Parathyroid adenoma (tissue), 2 donors: ENCODE results near the gene SETX.

ENCODE experiments used
- H2AFZ ChIP-seq: fragments of 300-600 bp; sonication (generic); one replicate; pipeline ENCODE4 v1.7.0; 2017; ENCODE audit warnings: antibody characterized with exemption, mild to moderate bottlenecking
- H3K27ac ChIP-seq: fragments of 300-600 bp; sonication (generic); one replicate; pipeline ENCODE4 v1.7.0; 2017
- H3K27me3 ChIP-seq: fragments of 300-600 bp; sonication (generic); one replicate; pipeline ENCODE4 v1.7.0; 2017; ENCODE audit warnings: low read length; ENCODE audit not compliant: control insufficient read depth, insufficient read depth
- H3K36me3 ChIP-seq: fragments of 300-600 bp; sonication (generic); one replicate; pipeline ENCODE4 v1.7.0; 2017; ENCODE audit warnings: low read length; ENCODE audit not compliant: control insufficient read depth, insufficient read depth
- H3K4me1 ChIP-seq: fragments of 300-600 bp; sonication (generic); one replicate; pipeline ENCODE4 v1.7.0; 2017; ENCODE audit warnings: control low read depth
- H3K4me2 ChIP-seq: fragments of 300-600 bp; sonication (generic); one replicate; pipeline ENCODE4 v1.7.0; 2017; ENCODE audit warnings: low read length
- H3K4me3 ChIP-seq: fragments of 300-600 bp; sonication (generic); one replicate; pipeline ENCODE4 v1.7.0; 2017; ENCODE audit warnings: low read depth, low read length
- H3K79me2 ChIP-seq: fragments of 300-600 bp; sonication (generic); one replicate; pipeline ENCODE4 v1.7.0; 2017; ENCODE audit warnings: control low read depth
- H3K9ac ChIP-seq: fragments of 300-600 bp; sonication (generic); one replicate; pipeline ENCODE4 v1.7.0; 2017; ENCODE audit warnings: mild to moderate bottlenecking
- H3K9me3 ChIP-seq: fragments of 300-600 bp; sonication (generic); one replicate; pipeline ENCODE4 v1.7.0; 2017; ENCODE audit warnings: low read length; ENCODE audit not compliant: control insufficient read depth
- TF ChIP-seq, protein P1 (sequence below): fragments of 300-600 bp; sonication (generic); IDR thresholded peaks from one replicate; pipeline ENCODE4 v1.7.0; 2017; ENCODE audit warnings: antibody characterized with exemption, mild to moderate bottlenecking
- donor health status: primary hyperparathyroidism.

SETX gene

DNA sequence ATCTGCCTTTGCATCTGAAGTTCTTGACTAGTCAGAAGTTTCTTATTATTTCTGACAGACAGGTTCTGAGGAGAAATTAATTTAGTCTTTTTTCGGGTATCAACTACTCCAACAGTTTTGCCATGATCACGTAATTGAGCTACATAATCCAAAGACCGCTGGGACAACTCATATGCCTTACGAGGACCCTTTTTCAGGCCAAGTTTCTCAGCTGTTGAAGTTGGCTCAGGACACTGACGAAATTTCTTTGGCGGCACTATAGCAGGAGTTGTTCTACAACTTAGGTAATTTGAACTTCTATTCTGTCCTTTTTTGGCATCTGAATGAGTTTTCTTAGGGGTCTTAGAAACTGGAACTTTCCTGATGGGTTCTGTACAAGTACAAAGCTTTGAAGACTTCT lies 27.2 kb downstream of the SETX start:
- Histone ChIP-seq H3K4me3 (no peak overlapping the region), H2AFZ (no peak overlapping the region), H3K36me3 (no peaks in the 10 kb centered on the region), H3K79me2 (peaks cover 2% of the 10 kb centered on the region), H3K27ac (no peak overlapping the region), H3K27me3 (no peaks in the 10 kb centered on the region), H3K9me3 (no peaks in the 10 kb centered on the region), H3K9ac (no peak overlapping the region), H3K4me1 (no peaks in the 10 kb centered on the region), H3K4me2 (no peak overlapping the region)
- TF ChIP-seq, protein P1, sequence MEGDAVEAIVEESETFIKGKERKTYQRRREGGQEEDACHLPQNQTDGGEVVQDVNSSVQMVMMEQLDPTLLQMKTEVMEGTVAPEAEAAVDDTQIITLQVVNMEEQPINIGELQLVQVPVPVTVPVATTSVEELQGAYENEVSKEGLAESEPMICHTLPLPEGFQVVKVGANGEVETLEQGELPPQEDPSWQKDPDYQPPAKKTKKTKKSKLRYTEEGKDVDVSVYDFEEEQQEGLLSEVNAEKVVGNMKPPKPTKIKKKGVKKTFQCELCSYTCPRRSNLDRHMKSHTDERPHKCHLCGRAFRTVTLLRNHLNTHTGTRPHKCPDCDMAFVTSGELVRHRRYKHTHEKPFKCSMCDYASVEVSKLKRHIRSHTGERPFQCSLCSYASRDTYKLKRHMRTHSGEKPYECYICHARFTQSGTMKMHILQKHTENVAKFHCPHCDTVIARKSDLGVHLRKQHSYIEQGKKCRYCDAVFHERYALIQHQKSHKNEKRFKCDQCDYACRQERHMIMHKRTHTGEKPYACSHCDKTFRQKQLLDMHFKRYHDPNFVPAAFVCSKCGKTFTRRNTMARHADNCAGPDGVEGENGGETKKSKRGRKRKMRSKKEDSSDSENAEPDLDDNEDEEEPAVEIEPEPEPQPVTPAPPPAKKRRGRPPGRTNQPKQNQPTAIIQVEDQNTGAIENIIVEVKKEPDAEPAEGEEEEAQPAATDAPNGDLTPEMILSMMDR = no peak

GRCh38 chr9:132324425-132324824 lies 30.4 kb downstream of the SETX start:
- H3K27ac ChIP-seq = no peak overlapping the region
- no peak overlapping the region for H2AFZ ChIP-seq
- no peaks in the 10 kb centered on the region for H3K36me3 ChIP-seq
- H3K27me3 ChIP-seq = no peaks in the 10 kb centered on the region
- peaks cover 4% of the 10 kb centered on the region for H3K79me2 ChIP-seq
- H3K4me3 ChIP-seq = no peak overlapping the region
- TF ChIP-seq, protein P1 = no peak
- H3K4me1 ChIP-seq = no peaks in the 10 kb centered on the region
- no peak overlapping the region for H3K9ac ChIP-seq
- no peaks in the 10 kb centered on the region for H3K9me3 ChIP-seq
- H3K4me2 ChIP-seq = no peak overlapping the region

DNA sequence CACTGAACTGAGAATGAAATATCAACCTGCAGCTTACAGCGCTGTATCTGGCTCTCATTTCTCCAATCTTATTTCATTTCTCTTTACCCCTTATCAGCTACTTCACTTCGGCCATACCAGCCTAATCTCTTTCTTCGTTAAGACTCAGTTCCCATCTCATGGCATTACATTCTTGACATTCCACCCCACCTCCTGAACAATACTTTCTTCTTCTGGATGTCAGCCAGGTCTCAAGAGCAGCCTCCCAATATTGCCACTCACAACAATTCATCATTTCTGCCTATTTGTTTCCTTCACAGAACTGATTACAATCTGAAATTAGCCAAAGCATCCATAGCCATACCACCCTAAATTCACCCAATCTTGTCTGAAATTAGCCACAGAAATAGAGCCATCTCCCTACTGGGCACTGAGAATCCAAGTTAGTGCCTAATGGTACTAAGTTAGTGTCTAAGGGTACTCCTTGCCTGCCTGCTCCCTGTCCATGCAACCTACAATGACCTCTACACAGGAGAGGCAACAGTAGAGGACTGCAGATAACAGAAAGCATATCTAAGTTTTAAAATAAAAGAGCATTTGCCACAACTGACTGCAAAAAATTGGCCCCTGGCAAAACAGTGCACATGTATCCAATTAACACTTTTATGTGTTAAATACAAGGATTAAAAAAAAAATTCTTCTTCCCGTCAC lies 35.2 kb downstream of the SETX start:
- no peaks in the 10 kb centered on the region for H3K36me3 ChIP-seq
- H3K4me1 ChIP-seq = no peaks in the 10 kb centered on the region
- H3K27me3 ChIP-seq = no peaks in the 10 kb centered on the region
- H3K4me2 ChIP-seq = no peak overlapping the region
- TF ChIP-seq, protein P1 = no peak
- H3K9me3 ChIP-seq = no peaks in the 10 kb centered on the region
- no peak overlapping the region for H3K27ac ChIP-seq
- peaks cover 2% of the 10 kb centered on the region for H3K79me2 ChIP-seq
- H3K9ac ChIP-seq = no peak overlapping the region
- no peak overlapping the region for H2AFZ ChIP-seq
- H3K4me3 ChIP-seq = no peak overlapping the region

DNA sequence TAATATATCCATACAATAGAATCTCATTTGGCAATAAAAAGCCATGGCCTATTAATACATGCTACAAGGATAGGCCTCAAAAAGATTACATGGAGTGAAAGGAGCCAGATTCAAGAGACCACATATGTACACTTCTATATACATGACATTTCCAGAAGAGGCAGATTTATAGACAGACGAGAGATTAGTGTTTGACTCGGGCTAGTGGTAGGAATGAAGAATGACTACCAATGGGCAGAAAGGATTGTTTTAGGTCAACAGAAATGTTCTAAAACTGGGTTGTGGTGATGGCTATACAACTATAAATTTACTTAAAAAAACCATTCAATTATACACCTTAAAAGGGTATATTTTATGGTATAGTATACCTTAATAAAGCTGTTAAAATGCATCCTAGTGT lies 41.9 kb downstream of the SETX start:
- Histone ChIP-seq H3K36me3 (no peaks in the 10 kb centered on the region), H3K4me1 (no peaks in the 10 kb centered on the region), H3K4me3 (no peak overlapping the region), H3K9me3 (no peaks in the 10 kb centered on the region), H3K9ac (no peak overlapping the region), H3K79me2 (no peaks in the 10 kb centered on the region), H3K27ac (no peak overlapping the region), H3K27me3 (no peaks in the 10 kb centered on the region), H2AFZ (no peak overlapping the region), H3K4me2 (no peak overlapping the region)
- TF ChIP-seq, protein P1 = no peak

DNA sequence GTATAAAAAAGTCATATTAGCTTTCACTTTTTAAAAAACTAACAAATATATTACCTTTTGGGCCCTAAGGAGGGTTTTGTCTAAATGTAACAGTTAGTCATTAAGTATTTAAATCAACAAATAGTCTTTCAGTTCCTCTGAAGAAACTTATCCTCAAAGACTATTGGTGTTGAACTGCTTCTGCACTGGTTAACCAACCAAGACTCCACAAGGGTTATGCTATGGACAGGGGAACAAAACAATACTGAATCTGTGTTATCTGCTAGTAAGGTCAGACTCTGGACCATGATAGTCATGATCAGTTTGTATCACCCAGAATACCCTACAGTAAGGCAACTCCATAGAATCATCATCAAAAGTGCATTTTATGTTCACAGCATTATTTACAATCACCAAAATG lies 42.4 kb downstream of the SETX start:
- no peaks in the 10 kb centered on the region for H3K27me3 ChIP-seq
- no peak overlapping the region for H3K4me2 ChIP-seq
- no peak overlapping the region for H3K4me3 ChIP-seq
- no peaks in the 10 kb centered on the region for H3K79me2 ChIP-seq
- no peak overlapping the region for H3K9ac ChIP-seq
- H3K4me1 ChIP-seq = no peaks in the 10 kb centered on the region
- no peaks in the 10 kb centered on the region for H3K9me3 ChIP-seq
- H2AFZ ChIP-seq = no peak overlapping the region
- TF ChIP-seq, protein P1 = no peak
- H3K36me3 ChIP-seq = no peaks in the 10 kb centered on the region
- H3K27ac ChIP-seq = no peak overlapping the region
